DND-41 (cell line): Measurements from ENCODE around the gene NOTCH2.

Experiments used
- ATAC-seq: fragments of 200-7000 bp; cut with Tn5 transposase; 3 replicates; pipeline ENCODE4 v1.9.1; 2021; ENCODE audit warnings: low read depth; ENCODE audit not compliant: insufficient read depth
- DNase-seq: peaks from one replicate; pipeline ENCODE4 v3.0.0-alpha.2; 2020
- H2AFZ ChIP-seq: 2 replicates; pipeline ENCODE4 v1.6.0; 2012; ENCODE audit warnings: low read depth, low read length
- H3K27ac ChIP-seq: 2 replicates; pipeline ENCODE4 v1.5.1; 2012; ENCODE audit warnings: low read length, inconsistent platforms
- H3K27me3 ChIP-seq: fragments of 200-600 bp; sonication (generic); 2 replicates; pipeline ENCODE4 v1.6.0; 2012; ENCODE audit warnings: low read length, mild to moderate bottlenecking, inconsistent platforms; ENCODE audit not compliant: insufficient read depth, poor library complexity
- H3K36me3 ChIP-seq: 2 replicates; pipeline ENCODE4 v1.5.1; 2012; ENCODE audit warnings: low read length, inconsistent platforms; ENCODE audit not compliant: insufficient read depth
- H3K4me1 ChIP-seq: 2 replicates; pipeline ENCODE4 v1.5.1; 2012; ENCODE audit warnings: mild to moderate bottlenecking, low read length; ENCODE audit not compliant: insufficient read depth
- H3K4me2 ChIP-seq: 2 replicates; pipeline ENCODE4 v1.6.0; 2012; ENCODE audit warnings: mild to moderate bottlenecking, moderate library complexity, low read length, inconsistent platforms; ENCODE audit not compliant: insufficient read depth
- H3K4me3 ChIP-seq, 2 experiments: fragments of 200-600 bp in 1 of 2; shearing (Covaris generic) in 1 of 2; 2 replicates each; pipeline ENCODE4 v1.5.1; 2012 to 2016; ENCODE audit warnings: inconsistent platforms in 2 of 2, low read length in 2 of 2, mild to moderate bottlenecking in 2 of 2, low read depth in 1 of 2, moderate library complexity in 1 of 2
- H3K79me2 ChIP-seq: 2 replicates; pipeline ENCODE4 v1.6.0; 2012; ENCODE audit warnings: low read length, inconsistent platforms; ENCODE audit not compliant: insufficient read depth
- H3K9ac ChIP-seq: 2 replicates; pipeline ENCODE4 v1.6.0; 2012; ENCODE audit warnings: low read depth, mild to moderate bottlenecking, inconsistent platforms, low read length, moderate library complexity
- H3K9me3 ChIP-seq: 2 replicates; pipeline ENCODE4 v1.5.1; 2012; ENCODE audit warnings: low read length, moderate library complexity, mild to moderate bottlenecking, inconsistent platforms; ENCODE audit not compliant: insufficient read depth, severe bottlenecking
- H4K20me1 ChIP-seq: 2 replicates; pipeline ENCODE4 v1.6.0; 2012; ENCODE audit warnings: low read length; ENCODE audit not compliant: insufficient read depth
- EZH2 ChIP-seq: IDR thresholded peaks from 3 replicates; pipeline ENCODE4 v1.6.1; 2012; ENCODE audit warnings: borderline replicate concordance, low read depth, mild to moderate bottlenecking, moderate library complexity, low read length, inconsistent platforms; ENCODE audit not compliant: severe bottlenecking
- TF ChIP-seq, protein P1 (sequence below): IDR thresholded peaks from 2 replicates; pipeline ENCODE4 v1.5.1; 2012; ENCODE audit warnings: borderline replicate concordance, low read length, moderate library complexity, mild to moderate bottlenecking; ENCODE audit not compliant: poor library complexity, severe bottlenecking; ENCODE audit errors: extremely low read depth

The NOTCH2 gene

DNA sequence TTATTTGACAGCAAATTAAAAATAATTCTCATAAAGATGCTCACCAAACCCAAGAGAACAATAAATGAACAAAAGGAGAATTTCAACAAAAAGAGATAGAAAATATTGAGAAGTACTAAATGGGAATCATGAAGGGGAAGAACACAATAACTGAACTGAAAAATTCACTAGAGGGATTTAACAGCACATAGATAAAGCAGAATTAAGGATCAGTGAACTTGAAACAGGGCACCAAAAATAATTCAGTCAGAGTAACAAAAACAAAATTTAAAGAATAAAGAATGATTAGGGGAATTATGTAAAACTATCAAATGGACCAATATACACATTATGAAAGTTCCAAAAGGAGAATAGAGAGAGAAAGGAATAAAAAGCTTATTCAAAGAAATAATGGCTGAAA lies 181.0 kb downstream of the NOTCH2 start:
- peaks cover 30% of the 10 kb centered on the region for H3K4me1 ChIP-seq
- no peak overlapping the region for H2AFZ ChIP-seq
- DNase-seq (no peak), ATAC-seq (no peak)
- no peaks in the 10 kb centered on the region for H3K36me3 ChIP-seq
- H3K4me2 ChIP-seq: no peak overlapping the region
- no peaks in the 10 kb centered on the region for H4K20me1 ChIP-seq
- H3K9ac ChIP-seq: no peak overlapping the region
- H3K79me2 ChIP-seq: no peaks in the 10 kb centered on the region
- peaks cover 14% of the 10 kb centered on the region for H3K9me3 ChIP-seq
- H3K4me3 ChIP-seq: no peak overlapping the region
- no peaks in the 10 kb centered on the region for H3K27me3 ChIP-seq
- H3K27ac ChIP-seq: no peak overlapping the region
- no peak for TF ChIP-seq EZH2
- TF ChIP-seq, protein P1, sequence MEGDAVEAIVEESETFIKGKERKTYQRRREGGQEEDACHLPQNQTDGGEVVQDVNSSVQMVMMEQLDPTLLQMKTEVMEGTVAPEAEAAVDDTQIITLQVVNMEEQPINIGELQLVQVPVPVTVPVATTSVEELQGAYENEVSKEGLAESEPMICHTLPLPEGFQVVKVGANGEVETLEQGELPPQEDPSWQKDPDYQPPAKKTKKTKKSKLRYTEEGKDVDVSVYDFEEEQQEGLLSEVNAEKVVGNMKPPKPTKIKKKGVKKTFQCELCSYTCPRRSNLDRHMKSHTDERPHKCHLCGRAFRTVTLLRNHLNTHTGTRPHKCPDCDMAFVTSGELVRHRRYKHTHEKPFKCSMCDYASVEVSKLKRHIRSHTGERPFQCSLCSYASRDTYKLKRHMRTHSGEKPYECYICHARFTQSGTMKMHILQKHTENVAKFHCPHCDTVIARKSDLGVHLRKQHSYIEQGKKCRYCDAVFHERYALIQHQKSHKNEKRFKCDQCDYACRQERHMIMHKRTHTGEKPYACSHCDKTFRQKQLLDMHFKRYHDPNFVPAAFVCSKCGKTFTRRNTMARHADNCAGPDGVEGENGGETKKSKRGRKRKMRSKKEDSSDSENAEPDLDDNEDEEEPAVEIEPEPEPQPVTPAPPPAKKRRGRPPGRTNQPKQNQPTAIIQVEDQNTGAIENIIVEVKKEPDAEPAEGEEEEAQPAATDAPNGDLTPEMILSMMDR: no peak

DNA sequence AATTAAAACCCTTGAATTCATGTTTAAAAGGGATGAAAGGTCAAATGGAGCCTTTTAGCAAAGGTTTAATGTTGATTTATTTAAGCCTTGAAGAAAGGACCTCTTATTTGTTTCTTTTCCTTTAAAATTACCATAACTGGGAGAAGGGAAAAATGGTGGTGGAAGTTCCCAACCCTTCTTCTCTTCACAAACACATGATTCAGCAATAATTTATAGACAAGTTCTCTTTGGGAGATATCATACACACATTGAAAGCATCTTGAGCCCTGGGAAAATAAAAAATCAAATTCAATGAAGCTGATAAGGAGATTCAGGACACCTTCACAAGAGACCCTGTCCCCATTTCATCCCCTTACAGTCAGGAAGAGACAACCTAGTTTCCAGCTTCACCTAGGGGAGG lies 182.0 kb downstream of the NOTCH2 start:
- no peaks in the 10 kb centered on the region for H3K79me2 ChIP-seq
- peaks cover 14% of the 10 kb centered on the region for H3K9me3 ChIP-seq

DNA sequence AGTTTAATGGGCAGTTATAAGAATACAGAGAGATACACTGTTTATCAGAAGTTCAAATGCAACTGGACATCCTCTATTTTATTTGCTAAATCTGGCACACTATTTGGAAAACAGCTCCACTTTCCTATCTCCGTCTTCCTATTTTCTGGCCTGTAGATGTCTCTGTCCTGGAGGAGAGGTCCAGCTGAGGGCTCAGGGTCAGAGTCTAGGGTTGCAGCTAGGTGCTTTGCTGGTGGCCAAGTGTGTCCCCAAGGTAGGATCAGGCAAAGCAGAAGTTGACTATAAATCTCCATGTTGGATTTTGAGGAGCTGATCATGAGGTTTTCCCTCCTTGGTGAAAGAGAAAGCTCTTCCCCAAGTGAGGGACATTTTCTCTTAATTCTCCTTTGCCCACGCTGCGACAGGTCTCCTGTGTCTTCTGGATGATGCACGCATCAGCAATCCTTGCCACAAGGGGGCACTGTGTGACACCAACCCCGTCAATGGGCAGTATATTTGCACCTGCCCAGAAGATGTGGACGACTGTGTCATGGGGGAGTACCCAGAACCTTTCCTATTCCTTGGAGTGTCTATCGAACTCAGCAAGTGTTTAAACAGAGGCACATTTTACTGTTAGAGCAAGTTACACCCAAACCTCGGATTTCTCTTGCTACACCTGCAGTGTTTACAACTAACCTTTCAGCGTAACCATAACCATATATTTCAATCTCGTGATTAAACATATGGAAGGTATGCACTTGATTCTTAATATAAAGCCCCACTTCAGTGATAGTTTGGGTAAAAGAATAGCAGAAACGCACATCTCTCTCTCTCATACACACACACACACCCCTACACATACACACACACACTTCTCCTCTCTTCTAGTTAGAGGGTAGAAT lies 183.3 kb downstream of the NOTCH2 start:
- TF ChIP-seq, protein P1: peak; percentile 90
- no peak for TF ChIP-seq EZH2
- H2AFZ ChIP-seq: no peak overlapping the region
- H3K4me2 ChIP-seq: no peak overlapping the region
- H3K27me3 ChIP-seq: no peaks in the 10 kb centered on the region
- H3K27ac ChIP-seq: no peak overlapping the region
- no peaks in the 10 kb centered on the region for H3K36me3 ChIP-seq
- no peaks in the 10 kb centered on the region for H3K79me2 ChIP-seq
- no peak overlapping the region for H3K4me3 ChIP-seq
- peaks cover 14% of the 10 kb centered on the region for H3K9me3 ChIP-seq
- peak; percentile 66 for DNase-seq
- ATAC-seq: peak; percentile 84
- H4K20me1 ChIP-seq: no peaks in the 10 kb centered on the region
- no peak overlapping the region for H3K9ac ChIP-seq
- H3K4me1 ChIP-seq: peaks cover 7% of the 10 kb centered on the region; the same call in 1 of the 2 replicates

More for the DNA sequence above, 182.0 kb downstream of the NOTCH2 start:
- H3K4me3 ChIP-seq: no peak overlapping the region
- H3K4me1 ChIP-seq: peaks cover 19% of the 10 kb centered on the region
- no peak overlapping the region for H2AFZ ChIP-seq
- no peaks in the 10 kb centered on the region for H4K20me1 ChIP-seq
- H3K9ac ChIP-seq: no peak overlapping the region
- H3K4me2 ChIP-seq: no peak overlapping the region
- TF ChIP-seq EZH2: no peak
- TF ChIP-seq, protein P1: no peak
- H3K27me3 ChIP-seq: no peaks in the 10 kb centered on the region
- no peaks in the 10 kb centered on the region for H3K36me3 ChIP-seq
- no peak overlapping the region for H3K27ac ChIP-seq
- DNase-seq: no peak
- ATAC-seq: no peak
